ENCODE data around the gene APOBR. TPM values are rescaled to one million over a fixed set of nuclear protein-coding genes. Genes with fewer than 3 reads are reported as not detected.
A peak's percentile ranks its signal among the peaks of the same experiment; 100 is the strongest.

The APOBR gene
- polyA plus RNA-seq, 1 donor: 8.2 TPM

GRCh38 chr16:28527985-28528384, 33.5 kb downstream of the APOBR start:
- 17% methylated on average over 1 of the region's 5 CpGs for WGBS (ENCODE audit: insufficient coverage, low lambda C conversion rate)
- peak overlapping the region; percentile 86 for H3K27ac ChIP-seq (ENCODE audit: low read length)
- no peaks in the 10 kb centered on the region for H3K9me3 ChIP-seq (ENCODE audit: control insufficient read depth, low read depth, low read length)
- H3K27me3 ChIP-seq (ENCODE audit: control insufficient read depth, insufficient read depth, low read length): no peaks in the 10 kb centered on the region
- H3K4me3 ChIP-seq (ENCODE audit: low read length): no peak overlapping the region
- no peaks in the 10 kb centered on the region for H3K36me3 ChIP-seq (ENCODE audit: control insufficient read depth, insufficient read depth, low read length)
- peaks cover 38% of the 10 kb centered on the region for H3K4me1 ChIP-seq (ENCODE audit: control insufficient read depth, insufficient read depth, low read length)
- DNase-seq: no peak

GRCh38 chr16:28528463-28528867, 34.0 kb downstream of the APOBR start:
- H3K4me3 ChIP-seq (ENCODE audit: low read length): no peak overlapping the region
- H3K27me3 ChIP-seq (ENCODE audit: control insufficient read depth, insufficient read depth, low read length): no peaks in the 10 kb centered on the region
- no peaks in the 10 kb centered on the region for H3K9me3 ChIP-seq (ENCODE audit: control insufficient read depth, low read depth, low read length)
- peak in 1 of 2 donors; percentile 76 for DNase-seq
- WGBS (ENCODE audit: insufficient coverage, low lambda C conversion rate): no CpG with 5 or more reads among the region's 5 CpGs
- peak overlapping the region; percentile 86 for H3K27ac ChIP-seq (ENCODE audit: low read length)
- H3K36me3 ChIP-seq (ENCODE audit: control insufficient read depth, insufficient read depth, low read length): no peaks in the 10 kb centered on the region
- H3K4me1 ChIP-seq (ENCODE audit: control insufficient read depth, insufficient read depth, low read length): peaks cover 38% of the 10 kb centered on the region

GRCh38 chr16:28529124-28529523, 34.7 kb downstream of the APOBR start:
- H3K27me3 ChIP-seq (ENCODE audit: control insufficient read depth, insufficient read depth, low read length): no peaks in the 10 kb centered on the region
- H3K4me3 ChIP-seq (ENCODE audit: low read length): no peak overlapping the region
- H3K36me3 ChIP-seq (ENCODE audit: control insufficient read depth, insufficient read depth, low read length): no peaks in the 10 kb centered on the region
- peaks cover 38% of the 10 kb centered on the region for H3K4me1 ChIP-seq (ENCODE audit: control insufficient read depth, insufficient read depth, low read length)
- DNase-seq: no peak
- peak overlapping the region; percentile 86 for H3K27ac ChIP-seq (ENCODE audit: low read length)
- no peaks in the 10 kb centered on the region for H3K9me3 ChIP-seq (ENCODE audit: control insufficient read depth, low read depth, low read length)

GRCh38 chr16:28531777-28532744, 37.6 kb downstream of the APOBR start:
- DNase-seq: peak; percentile 63 to 73
- Histone ChIP-seq H3K36me3 (ENCODE audit: control insufficient read depth, insufficient read depth, low read length) (no peaks in the 10 kb centered on the region), H3K4me3 (ENCODE audit: low read length) (no peak overlapping the region), H3K9me3 (ENCODE audit: control insufficient read depth, low read depth, low read length) (no peaks in the 10 kb centered on the region), H3K4me1 (ENCODE audit: control insufficient read depth, insufficient read depth, low read length) (peaks cover 26% of the 10 kb centered on the region), H3K27ac (ENCODE audit: low read length) (peak overlapping the region; percentile 65), H3K27me3 (ENCODE audit: control insufficient read depth, insufficient read depth, low read length) (no peaks in the 10 kb centered on the region)
- WGBS (ENCODE audit: insufficient coverage, low lambda C conversion rate): no CpG with 5 or more reads among the region's 9 CpGs

- no peak for DNase-seq
- Histone ChIP-seq H3K27ac (ENCODE audit: low read length) (peak overlapping the region; percentile 65), H3K27me3 (ENCODE audit: control insufficient read depth, insufficient read depth, low read length) (no peaks in the 10 kb centered on the region), H3K9me3 (ENCODE audit: control insufficient read depth, low read depth, low read length) (no peaks in the 10 kb centered on the region), H3K36me3 (ENCODE audit: control insufficient read depth, insufficient read depth, low read length) (no peaks in the 10 kb centered on the region), H3K4me3 (ENCODE audit: low read length) (no peak overlapping the region), H3K4me1 (ENCODE audit: control insufficient read depth, insufficient read depth, low read length) (peaks cover 18% of the 10 kb centered on the region)
- no CpG with 5 or more reads among the region's 5 CpGs for WGBS (ENCODE audit: insufficient coverage, low lambda C conversion rate)
Observed at GRCh38 chr16:28532940-28533647, 38.7 kb downstream of the APOBR start.

GRCh38 chr16:28534542-28535373, 40.3 kb downstream of the APOBR start:
- WGBS (ENCODE audit: insufficient coverage, low lambda C conversion rate): no CpG with 5 or more reads among the region's 5 CpGs
- H3K27me3 ChIP-seq (ENCODE audit: control insufficient read depth, insufficient read depth, low read length): no peaks in the 10 kb centered on the region
- H3K36me3 ChIP-seq (ENCODE audit: control insufficient read depth, insufficient read depth, low read length): no peaks in the 10 kb centered on the region
- peaks cover 9% of the 10 kb centered on the region for H3K4me1 ChIP-seq (ENCODE audit: control insufficient read depth, insufficient read depth, low read length)
- DNase-seq: no peak
- H3K4me3 ChIP-seq (ENCODE audit: low read length): no peak overlapping the region
- H3K9me3 ChIP-seq (ENCODE audit: control insufficient read depth, low read depth, low read length): no peaks in the 10 kb centered on the region
- no peak overlapping the region for H3K27ac ChIP-seq (ENCODE audit: low read length)

- Histone ChIP-seq H3K36me3 (ENCODE audit: control insufficient read depth, insufficient read depth, low read length) (no peaks in the 10 kb centered on the region), H3K27me3 (ENCODE audit: control insufficient read depth, insufficient read depth, low read length) (no peaks in the 10 kb centered on the region), H3K4me1 (ENCODE audit: control insufficient read depth, insufficient read depth, low read length) (peaks cover 7% of the 10 kb centered on the region), H3K9me3 (ENCODE audit: control insufficient read depth, low read depth, low read length) (no peaks in the 10 kb centered on the region), H3K27ac (ENCODE audit: low read length) (no peak overlapping the region), H3K4me3 (ENCODE audit: low read length) (no peak overlapping the region)
- no CpG with 5 or more reads among the region's 6 CpGs for WGBS (ENCODE audit: insufficient coverage, low lambda C conversion rate)
- no peak for DNase-seq
Observed at GRCh38 chr16:28537076-28537475, 42.6 kb downstream of the APOBR start.

GRCh38 chr16:28537964-28538732, 43.7 kb downstream of the APOBR start:
- H3K27ac ChIP-seq (ENCODE audit: low read length): peak overlapping the region; percentile 68
- 60% methylated on average over 1 of the region's 13 CpGs for WGBS (ENCODE audit: insufficient coverage, low lambda C conversion rate)
- DNase-seq: no peak
- H3K4me3 ChIP-seq (ENCODE audit: low read length): peak overlapping the region; percentile 31
- H3K36me3 ChIP-seq (ENCODE audit: control insufficient read depth, insufficient read depth, low read length): no peaks in the 10 kb centered on the region
- H3K27me3 ChIP-seq (ENCODE audit: control insufficient read depth, insufficient read depth, low read length): no peaks in the 10 kb centered on the region
- peaks cover 5% of the 10 kb centered on the region for H3K4me1 ChIP-seq (ENCODE audit: control insufficient read depth, insufficient read depth, low read length)
- no peaks in the 10 kb centered on the region for H3K9me3 ChIP-seq (ENCODE audit: control insufficient read depth, low read depth, low read length)

- no CpG with 5 or more reads among the region's 22 CpGs for WGBS (ENCODE audit: insufficient coverage, low lambda C conversion rate)
Observed at GRCh38 chr16:28538733-28539596, 44.5 kb downstream of the APOBR start, which contains the start of gene NUPR1. NUPR1 (minus strand) TSS chr16:28538974; CDS start chr16:28538907, 67 bp downstream.

More at GRCh38 chr16:28538733-28539596, 44.5 kb downstream of the APOBR start, which contains the start of gene NUPR1:
- Histone ChIP-seq H3K27ac (ENCODE audit: low read length) (peak within 1 kb of the TSS; percentile 68), H3K27me3 (ENCODE audit: control insufficient read depth, insufficient read depth, low read length) (no peaks in the 10 kb centered on the region), H3K36me3 (ENCODE audit: control insufficient read depth, insufficient read depth, low read length) (no peaks in the 10 kb centered on the region), H3K4me1 (ENCODE audit: control insufficient read depth, insufficient read depth, low read length) (peaks cover 5% of the 10 kb centered on the region), H3K4me3 (ENCODE audit: low read length) (peak within 1 kb of the TSS; percentile 31), H3K9me3 (ENCODE audit: control insufficient read depth, low read depth, low read length) (no peaks in the 10 kb centered on the region)
- DNase-seq: peak; percentile 72 to 73

Data from large intestine (tissue), 3 donors.